NCI-H2029 (cell line): ENCODE measurements around the gene SEL1L.
"Not testable (repeated sequence)": the region's sequence is repeated elsewhere in the genome, so short reads cannot be mapped to it uniquely, and the experiment has no call there.

ENCODE experiments used
- DNase-seq: peaks from one replicate; lab custom pipeline; 2025; lab: John Stamatoyannopoulos, UW

Gene SEL1L

DNA sequence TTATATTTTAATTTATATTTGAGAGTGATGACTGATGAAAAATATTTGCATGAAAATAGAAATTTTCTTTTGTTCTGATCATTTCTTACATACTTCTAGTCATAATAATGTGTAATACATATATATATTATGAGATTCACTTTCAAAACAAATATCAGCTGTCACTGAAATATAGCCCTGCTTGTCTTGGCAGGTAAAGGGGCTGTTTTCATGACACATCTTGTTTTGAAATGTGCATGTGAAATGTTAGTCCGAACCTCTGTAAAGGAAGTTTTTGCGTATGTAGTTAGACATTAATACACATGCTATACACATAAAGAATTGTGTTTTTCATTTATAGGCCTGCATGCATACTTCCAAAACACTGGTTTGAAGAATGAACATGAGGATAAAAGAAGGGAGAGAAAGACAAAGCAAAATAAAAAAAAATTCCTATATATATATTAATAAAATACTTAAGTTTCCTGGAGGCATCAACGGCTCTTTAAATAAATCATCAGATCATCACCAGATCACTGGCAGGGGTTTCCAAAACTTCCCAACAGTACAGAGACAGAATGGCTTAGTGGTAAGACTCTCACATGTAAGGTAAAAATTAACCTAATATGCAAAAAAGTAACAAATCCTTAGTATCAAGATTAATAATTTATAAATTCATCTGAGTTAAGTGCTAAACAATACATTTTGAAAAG lies 60.1 kb downstream of the SEL1L start:
- no peak for DNase-seq

DNA sequence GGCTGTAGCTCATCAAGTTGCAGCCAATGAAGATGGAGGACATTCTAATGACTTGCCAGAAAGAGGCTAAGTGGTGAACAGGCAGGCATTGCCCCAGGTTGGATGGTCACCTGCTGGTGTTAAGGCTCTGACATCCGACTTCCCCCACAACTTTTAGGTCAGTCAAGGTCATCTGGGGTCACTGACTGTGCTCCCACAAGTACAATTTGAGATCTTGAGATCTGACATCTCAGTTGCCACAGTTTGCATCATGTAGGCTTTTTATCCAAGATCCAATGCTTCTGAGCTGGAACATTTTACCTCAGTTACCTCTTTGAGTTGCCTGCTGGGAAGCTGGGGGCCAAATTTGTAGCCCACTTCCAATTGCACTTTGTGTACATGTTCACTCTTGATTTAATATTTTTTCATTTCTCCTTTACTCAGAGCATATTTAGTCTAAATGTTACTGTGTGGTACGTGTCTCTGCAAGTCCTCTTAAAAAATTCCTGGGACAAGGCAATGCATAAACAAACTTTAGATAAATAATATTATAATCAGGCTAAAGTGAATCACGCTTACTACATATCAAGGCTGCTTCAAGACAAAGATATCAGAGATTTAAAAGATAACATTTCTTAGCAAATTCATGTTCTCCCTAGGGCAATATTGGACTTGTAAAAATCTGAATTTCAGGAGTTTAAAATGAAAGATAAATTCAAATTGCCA lies 61.4 kb downstream of the SEL1L start:
- no peak for DNase-seq

- DNase-seq = no peak
These were observed 62.6 kb downstream of the SEL1L start for GRCh38 chr14:81471062-81471461.

DNA sequence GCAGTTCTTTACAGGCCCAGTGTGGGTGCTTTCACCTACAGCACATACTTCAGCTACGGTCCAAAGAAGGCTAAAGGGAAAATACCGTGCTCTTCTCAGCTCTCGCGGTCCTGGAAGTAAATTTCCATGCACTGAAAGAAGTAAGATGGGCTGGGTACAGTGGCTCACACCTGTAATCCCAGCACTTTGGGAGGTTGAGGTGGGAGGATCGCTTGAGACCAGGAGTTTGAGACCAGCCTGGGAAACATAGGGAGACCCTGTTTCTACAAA lies 63.2 kb downstream of the SEL1L start:
- not testable (repeated sequence) for DNase-seq

DNA sequence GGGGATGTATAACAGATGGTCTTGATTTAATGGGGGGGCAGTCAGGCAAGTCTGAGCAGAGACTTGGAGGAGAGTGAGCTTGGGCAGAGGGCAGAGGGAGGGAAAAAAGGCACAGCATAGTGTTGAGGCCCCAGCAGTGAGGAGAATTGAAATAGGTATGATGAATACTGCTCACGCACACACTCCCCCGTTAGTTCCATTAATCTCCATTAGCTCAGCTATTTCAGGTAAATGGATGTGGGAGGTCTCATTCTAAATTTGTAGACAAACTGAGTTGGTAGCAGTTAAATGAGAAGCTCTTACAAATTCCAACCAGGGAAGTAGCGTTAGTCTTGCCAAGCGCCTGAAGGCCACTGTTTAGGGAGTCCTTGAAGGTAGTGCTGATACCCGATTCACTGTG lies 66.8 kb downstream of the SEL1L start:
- DNase-seq = no peak

DNA sequence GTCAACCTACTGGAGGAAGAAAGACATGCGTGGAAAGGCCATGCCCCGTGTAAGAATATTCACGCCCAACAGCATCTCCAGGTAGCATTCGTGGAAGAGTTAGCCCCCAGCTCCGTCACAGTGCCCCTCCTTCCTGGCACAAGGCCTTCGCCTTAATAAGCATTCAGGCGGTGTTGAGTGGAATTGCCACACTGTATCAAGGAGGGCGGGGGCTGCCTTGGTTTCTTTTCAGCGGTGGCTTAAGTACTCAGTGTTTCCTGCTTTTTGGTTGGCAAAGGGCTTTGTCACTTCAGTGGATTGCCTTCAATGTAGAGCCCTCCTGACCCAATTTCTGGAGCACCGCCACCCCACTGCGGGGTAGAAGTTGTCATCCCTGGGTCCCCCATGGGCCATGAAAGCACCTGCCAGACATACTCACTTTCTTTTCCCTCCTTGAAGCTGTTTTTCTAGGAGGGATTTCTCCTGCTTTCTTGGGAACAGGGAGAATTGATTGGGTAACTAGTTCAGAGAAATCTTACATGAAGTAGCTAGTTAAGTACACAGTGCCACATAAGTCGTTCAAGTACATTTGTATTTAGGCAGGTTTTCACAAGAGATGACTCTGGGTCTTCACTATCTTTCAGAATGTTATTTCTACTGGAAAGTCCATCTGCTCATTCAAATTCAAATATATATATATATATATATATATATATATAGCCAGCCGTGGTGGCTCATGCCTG lies 68.0 kb downstream of the SEL1L start:
- DNase-seq = no peak

DNA sequence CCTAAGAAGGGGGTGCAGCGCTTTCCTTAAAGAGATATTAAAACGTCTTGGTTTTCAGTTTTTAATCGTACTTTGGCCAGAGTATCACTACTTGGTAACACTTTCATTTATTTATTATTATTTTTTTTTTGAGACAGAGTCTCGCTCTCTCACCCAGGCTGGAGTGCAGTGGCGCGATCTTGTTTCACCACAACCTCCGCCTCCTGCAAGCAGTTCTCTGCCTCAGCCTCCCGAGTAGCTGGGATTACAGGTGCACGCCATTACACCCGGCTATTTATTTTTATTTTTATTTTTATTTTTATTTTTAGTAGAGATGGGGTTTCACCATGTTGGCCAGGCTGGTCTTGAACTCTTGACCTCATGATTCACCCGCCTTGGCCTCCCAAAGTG lies 68.7 kb downstream of the SEL1L start:
- not testable (repeated sequence) for DNase-seq

DNA sequence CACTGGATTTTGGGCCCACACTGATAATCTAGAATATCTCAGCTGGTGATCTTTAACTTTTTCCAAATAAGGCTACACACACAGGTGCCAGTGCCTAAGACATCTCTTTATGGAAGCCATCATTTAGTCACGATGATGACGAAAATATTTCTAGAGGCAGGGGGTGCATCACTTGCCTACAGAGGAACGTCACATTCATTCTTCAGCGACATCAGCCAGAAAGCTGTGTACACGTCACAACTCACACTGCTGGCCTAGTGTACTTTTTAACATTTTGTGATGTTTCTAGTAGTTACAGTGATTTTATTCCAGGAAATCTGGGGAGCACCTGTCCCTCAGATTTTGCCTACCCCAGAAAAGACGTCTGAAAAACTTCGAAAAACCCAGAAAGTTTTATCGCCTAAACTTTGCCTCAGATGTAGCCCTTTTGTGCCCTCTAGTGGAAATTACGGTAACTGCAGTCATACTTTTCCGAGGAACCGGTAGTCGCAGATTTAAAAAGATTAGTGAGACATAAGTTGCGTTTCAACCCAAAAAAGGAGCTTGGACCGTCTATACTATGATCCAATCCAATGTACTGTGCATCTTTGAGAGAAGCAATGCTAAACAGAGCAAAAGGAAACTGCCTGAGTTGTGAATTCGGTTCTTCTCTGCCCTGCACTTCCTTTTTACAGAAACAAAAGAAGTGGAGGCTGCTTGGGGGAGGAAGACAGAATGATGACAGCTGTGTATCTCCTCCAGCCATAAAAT lies 69.2 kb downstream of the SEL1L start:
- DNase-seq = no peak

DNA sequence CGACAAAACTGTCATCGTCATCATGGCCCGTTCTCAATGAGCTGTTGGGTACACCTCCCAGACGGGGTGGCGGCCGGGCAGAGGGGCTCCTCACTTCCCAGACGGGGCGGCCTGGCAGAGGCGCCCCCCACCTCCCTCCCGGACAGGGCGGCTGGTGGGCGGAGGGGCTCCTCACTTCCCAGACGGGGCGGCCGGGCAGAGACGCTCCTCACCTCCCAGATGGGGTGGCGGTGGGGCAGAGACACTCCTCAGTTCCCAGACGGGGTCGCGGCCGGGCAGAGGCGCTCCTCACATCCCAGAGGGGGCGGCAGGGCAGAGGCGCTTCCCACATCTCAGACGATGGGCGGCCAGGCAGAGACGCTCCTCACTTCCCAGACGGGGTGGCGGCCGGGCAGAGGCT lies 71.3 kb downstream of the SEL1L start:
- not testable (repeated sequence) for DNase-seq

- DNase-seq = no peak
These were observed 73.7 kb downstream of the SEL1L start for GRCh38 chr14:81459912-81460311.

DNA sequence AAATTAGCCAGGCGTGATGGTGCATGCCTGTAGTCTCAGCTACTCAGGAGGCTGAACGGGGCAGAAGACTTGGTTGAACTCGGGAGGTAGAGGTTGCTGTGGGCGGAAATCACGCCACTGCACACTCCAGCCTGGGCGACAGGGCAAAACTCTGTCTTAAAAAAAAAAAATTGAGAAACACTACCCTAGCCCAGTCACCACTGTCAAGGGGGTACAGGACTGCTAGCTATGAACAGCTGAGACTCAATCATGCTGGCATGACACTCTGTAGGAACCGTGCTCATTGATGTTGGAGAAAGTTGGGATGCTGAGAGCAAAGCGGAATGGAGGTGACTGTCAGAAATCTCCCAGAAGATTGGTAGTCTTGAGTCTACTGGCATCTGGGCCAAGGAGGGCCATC lies 75.3 kb downstream of the SEL1L start:
- DNase-seq = no peak

DNA sequence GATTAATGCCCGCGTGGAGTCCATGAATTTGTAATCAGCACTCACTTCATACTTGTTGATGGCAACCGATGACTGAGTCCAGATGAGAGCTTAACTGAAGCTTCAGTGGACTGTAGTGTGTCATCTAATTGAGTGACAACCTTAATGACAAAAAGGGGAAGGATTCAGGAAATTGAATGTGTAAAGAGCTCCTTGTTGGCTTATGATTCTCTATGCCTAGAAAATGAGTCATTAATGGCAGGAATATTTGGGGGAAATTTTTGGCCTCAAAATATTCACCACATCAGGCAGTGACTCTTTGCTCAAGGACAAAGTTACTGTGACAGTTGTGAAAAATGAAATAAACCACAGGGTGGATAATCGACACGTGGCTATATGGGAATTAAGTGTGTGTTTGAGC lies 78.3 kb downstream of the SEL1L start:
- no peak for DNase-seq

DNA sequence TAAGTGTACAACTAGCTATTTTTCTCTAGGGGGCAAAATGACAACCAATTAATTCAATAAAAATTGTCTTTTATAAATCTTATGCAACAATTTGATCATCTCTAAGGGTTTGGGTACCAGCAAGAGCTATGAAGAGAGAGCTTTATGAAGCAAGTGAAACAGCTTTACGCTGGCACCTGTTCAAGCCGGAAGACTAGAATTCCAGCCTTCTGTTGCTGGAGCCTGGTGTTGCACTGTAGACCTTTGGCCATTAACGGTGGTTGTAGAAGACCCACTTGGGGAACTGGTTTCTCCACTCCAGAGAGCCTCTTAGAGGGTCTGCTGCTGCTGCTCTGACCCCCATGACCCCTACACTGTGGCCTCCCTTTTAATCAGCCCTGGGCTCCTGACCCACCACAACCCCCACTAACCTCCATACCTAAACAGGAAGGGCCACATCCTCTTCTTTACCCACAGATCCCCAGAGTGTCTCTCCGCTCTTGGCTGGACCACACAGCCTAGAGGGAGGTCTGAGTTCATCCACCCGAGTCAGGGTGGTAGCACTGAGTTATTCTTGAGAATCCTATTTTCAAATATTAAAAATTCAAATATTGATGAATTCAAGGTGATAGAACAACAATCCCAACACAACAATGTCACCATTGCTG lies 79.0 kb downstream of the SEL1L start:
- no peak for DNase-seq

DNA sequence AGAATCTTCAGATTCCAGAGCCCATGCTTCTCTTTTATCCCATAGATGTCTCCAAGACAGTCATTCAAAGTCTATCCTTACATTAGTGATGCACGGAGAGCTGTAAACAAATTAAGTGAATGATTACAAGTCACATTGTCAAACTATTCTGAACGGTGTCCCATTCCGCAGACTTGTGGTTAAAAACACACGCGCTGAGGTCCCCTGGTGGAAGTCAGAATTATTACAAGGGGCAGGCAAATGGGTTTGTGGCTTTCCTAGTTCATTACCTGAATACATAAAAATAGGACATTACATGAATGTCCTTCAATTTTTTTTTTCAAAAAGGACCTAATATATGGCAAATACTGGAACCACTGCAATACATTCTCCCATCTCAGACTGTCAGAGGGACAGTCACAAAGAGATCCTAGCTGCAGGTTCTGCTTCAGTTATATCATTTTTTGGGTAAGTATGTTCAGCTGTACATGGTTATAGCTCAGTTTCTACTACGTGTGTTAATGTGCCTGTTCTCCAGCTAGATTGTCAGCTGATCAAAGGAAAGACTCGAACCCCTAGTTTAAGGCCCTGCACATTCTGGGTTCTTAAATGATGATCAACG lies 80.4 kb downstream of the SEL1L start:
- no peak for DNase-seq

GRCh38 chr14:81452341-81453133 lies 81.1 kb downstream of the SEL1L start:
- no peak for DNase-seq

DNA sequence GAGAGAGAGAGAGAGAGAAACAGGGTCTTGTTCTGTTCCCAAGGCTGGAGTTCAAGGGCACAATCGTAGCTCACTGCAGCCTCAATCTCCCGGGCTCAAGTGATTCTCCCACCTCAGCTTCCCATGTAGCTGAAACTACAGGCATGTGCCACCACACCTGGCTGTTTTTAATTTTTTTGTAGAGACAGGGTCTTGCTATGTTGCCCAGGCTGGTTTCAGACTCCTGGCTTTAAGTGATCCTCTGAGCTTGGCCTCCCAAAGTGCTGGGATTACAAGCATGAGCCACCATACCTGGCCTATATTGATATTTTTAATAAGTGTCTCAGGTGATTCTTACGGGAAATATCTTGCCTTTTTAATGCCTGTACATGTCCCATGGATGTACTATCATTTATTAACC lies 82.7 kb downstream of the SEL1L start:
- no peak for DNase-seq

- DNase-seq = peak; percentile 39
These were observed 83.5 kb downstream of the SEL1L start for GRCh38 chr14:81450100-81450531.

DNA sequence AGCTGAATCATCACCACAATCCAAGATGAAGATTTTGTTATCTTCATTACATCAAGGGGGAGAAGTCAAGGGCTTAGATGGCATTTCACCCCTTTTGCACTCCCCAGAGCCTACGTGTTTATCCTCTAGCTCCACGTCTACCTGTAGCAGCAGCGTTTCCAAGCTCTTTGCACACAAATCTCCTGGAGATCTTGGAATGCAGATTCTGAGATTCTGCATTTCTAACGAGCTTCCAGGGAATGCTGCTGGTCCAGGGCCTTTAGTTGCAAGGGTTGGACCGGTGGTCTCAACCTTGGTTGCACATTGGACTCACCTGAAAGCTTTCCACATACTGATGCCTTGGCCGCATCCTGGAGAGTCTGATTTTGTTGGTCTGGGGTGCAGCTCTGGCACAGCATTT lies 84.1 kb downstream of the SEL1L start:
- DNase-seq = no peak

DNA sequence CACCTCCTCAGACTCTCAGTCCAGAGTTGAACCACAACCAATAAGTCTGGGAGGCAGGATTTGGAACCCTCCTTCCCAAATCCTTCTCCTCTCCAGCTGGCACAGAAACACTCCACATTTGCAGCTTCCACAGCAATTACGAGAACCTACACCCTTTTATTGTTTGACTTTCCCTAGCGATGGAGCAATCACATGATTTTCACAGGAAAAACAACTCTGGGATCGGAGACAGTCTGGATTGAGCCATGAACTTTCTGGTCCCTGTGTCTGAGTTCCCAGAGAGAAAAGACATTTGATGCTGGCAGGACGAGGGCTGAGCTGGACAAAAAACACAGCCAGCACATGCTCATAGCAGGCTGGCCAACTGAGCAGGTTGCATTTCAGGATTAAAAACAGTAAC lies 84.5 kb downstream of the SEL1L start:
- DNase-seq = no peak

DNA sequence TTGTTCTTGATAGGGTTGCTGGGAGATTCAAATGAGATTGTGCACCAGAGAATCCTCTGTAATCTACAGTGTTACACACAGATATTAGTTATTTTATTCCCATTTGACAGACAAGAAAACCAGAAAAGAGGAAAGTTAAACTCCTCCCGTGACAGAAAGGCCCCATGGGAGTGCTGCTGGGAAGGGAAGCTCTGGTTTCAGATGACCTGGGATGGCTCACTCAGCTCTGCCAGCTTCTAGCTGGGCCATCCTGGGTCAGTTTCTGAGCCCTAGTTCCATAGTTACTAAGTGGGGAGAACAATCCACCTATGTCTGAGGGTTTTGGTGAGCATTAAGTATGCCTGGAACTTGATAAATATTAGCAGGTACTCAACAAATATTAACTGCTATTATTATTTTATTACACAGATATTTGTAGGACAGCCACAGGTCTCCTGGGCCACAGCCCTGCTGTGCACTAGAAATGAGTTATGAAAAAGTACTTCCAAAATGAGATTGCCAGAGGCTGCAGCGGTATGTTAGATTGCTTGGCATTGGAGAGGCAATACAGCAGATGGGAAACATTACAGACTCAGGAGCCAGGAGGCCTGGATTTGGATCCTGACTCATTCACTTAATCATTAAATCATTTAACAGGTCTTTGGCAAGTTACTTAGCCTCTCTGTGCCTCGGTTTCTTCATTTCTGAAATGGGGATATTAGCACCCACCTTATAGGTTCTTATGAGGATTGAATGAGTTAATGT lies 86.5 kb downstream of the SEL1L start:
- DNase-seq = no peak
